GM21360 (cell line): ENCODE data around the gene ARID5A.

Source experiments
- ATAC-seq: cut with Tn5 transposase; IDR thresholded peaks from one replicate; pipeline ENCODE4 v1.9.1; 2021; ENCODE audit warnings: mild to moderate bottlenecking, moderate library complexity; ENCODE audit not compliant: unreplicated experiment

ARID5A gene

DNA sequence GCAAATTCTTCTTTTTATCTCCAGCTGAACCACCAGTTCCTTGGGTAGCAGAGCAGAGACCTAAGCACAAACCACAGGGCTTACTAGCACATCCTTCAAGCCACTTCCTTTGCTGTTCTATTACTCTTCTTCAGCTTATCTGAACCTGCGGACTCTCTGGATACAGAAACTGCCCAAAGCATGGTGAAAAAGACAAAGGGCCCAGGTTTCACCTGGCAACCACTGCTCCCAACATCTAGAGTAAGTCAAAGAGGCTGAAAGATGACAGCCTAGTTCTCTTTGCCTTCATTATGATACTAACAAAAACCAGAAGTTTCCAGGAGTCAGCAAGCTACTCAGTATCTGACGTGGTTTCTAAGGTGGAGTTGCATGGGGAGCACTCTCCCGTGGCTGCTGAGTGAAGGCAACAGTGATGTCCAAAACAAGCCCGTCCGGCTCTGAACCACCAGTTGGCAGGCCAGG, 58.2 kb downstream of the ARID5A start:
- no peak for ATAC-seq

DNA sequence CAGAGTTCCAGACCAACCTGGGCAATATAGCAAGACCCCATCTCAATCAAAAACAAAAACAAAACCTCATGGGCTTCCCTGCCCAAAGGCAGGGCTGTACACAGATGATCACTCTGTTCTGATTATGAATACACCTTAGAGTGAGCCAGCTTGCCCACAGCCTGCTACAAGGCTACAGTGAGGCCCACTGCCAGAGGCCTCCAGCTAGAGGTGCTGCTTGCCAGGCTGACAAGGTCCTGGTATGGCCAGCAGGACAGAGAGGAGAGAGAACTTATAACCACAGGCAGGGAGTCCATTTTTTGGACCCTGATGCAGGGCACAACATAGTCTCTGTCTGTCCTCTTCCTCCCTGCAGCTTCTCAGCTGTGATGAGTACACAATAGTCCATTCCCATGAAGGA, 60.0 kb downstream of the ARID5A start:
- ATAC-seq: no peak

DNA sequence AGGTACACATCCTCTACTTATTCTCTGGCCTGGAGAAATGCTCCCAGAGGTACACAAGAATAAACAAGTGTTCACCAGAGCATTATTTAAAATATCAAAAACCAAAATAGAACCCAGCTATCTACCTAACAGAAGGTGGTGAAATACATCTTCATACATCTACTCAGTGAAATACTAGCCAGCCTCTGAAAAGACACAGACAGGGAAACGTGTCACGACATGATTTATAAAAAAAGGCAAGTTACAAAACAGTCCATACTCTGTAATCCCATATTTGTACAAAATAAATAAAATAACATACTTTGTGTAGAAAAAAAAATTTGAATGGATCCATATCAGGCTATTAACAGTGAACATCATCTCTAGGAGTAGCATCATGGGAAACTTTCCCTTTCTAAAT, 63.4 kb downstream of the ARID5A start:
- ATAC-seq: no peak

- ATAC-seq: no peak
These were observed 65.1 kb downstream of the ARID5A start for GRCh38 chr2:96601382-96602292.
